GM06990 (cell line): Measurements from ENCODE around the gene LIN28A.
"Not testable (repeated sequence)": the region's sequence is repeated elsewhere in the genome, so short reads cannot be mapped to it uniquely, and the experiment has no call there.

Source experiments
- DNase-seq: peaks from one replicate; pipeline ENCODE4 v3.0.0-alpha.2; 2011; ENCODE audit not compliant: insufficient read length; ENCODE audit errors: extremely low read depth
- H3K27me3 ChIP-seq: replicated peaks from 2 replicates; pipeline ENCODE4 v1.6.0; 2011; ENCODE audit warnings: low read length; ENCODE audit not compliant: control insufficient read depth, insufficient read depth
- H3K36me3 ChIP-seq: 2 replicates; pipeline ENCODE4 v1.5.1; 2011; ENCODE audit warnings: low read length; ENCODE audit not compliant: control insufficient read depth, insufficient read depth
- H3K4me3 ChIP-seq: replicated peaks from 2 replicates; pipeline ENCODE4 v1.5.1; 2011; ENCODE audit warnings: low read depth, mild to moderate bottlenecking, control low read depth, low read length
- CTCF ChIP-seq: IDR thresholded peaks from 2 replicates; pipeline ENCODE4 v1.5.1; 2011; ENCODE audit warnings: low read length, control low read depth, mild to moderate bottlenecking, inconsistent platforms; ENCODE audit not compliant: insufficient read depth, poor library complexity, severe bottlenecking

Gene LIN28A

GRCh38 chr1:26367441-26367840, 43.2 kb upstream of the LIN28A start:
- TF ChIP-seq CTCF: no peak
- no peak for DNase-seq
- Histone ChIP-seq H3K36me3 (no peaks in the 10 kb centered on the region), H3K4me3 (no peak overlapping the region), H3K27me3 (peaks cover 2% of the 10 kb centered on the region)

DNA sequence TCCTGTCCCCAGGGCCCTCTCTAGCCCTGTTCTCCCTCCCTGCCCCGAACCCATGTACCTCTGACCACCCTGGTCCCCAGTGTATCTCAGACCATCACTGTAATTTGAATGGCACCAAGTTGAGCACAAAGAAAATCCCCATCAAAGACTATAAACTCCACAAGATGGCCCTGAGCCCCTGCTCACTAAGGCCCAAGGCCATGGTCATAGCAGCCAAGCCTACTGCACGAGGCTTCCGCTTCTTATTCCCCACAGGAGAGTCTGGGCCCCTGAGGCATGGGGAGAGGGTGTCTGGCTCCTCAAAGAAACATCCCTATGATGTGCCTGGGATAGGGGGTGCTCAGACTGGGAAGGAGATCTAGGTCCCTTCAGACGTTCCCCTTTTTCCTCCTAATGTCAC, 42.6 kb upstream of the LIN28A start:
- Histone ChIP-seq H3K27me3 (peaks cover 2% of the 10 kb centered on the region), H3K4me3 (no peak overlapping the region), H3K36me3 (no peaks in the 10 kb centered on the region)
- DNase-seq: no peak
- TF ChIP-seq CTCF: no peak

- Histone ChIP-seq H3K4me3 (no peak overlapping the region), H3K36me3 (no peaks in the 10 kb centered on the region), H3K27me3 (peaks cover 2% of the 10 kb centered on the region)
- no peak for DNase-seq
- TF ChIP-seq CTCF: no peak
Measured at GRCh38 chr1:26368486-26368885, 42.1 kb upstream of the LIN28A start.

GRCh38 chr1:26370591-26371382, 39.8 kb upstream of the LIN28A start:
- Histone ChIP-seq H3K36me3 (no peaks in the 10 kb centered on the region), H3K27me3 (no peaks in the 10 kb centered on the region; the same call in 1 of the 2 replicates), H3K4me3 (no peak overlapping the region)
- TF ChIP-seq CTCF: no peak
- DNase-seq: no peak

DNA sequence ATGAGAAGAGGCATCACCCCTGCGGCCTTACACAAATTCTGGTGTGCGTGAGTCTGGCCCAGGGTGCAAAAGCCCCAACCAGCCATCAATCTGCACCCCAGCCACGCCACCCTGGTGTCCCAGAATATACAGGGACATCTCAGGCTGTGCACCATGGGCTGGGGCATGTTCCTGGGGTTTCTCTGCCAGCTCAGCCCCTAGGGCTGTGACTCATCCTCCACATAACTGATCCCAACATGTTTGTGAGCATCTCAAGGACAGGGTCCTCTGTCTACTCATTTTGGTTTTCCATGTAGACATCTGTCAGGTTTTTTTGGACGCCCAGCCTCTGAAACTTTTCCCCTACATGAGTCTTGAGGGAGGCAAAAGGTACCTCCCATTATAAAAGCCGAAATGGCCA, 38.6 kb upstream of the LIN28A start:
- no peak overlapping the region for H3K4me3 ChIP-seq
- DNase-seq: no peak

GRCh38 chr1:26372611-26373010, 38.0 kb upstream of the LIN28A start, which contains the start of gene ZNF683:
Gene ZNF683, minus strand, starts transcription at chr1:26372750. Its CDS starts 4,179 bp downstream, at chr1:26368571.
- H3K4me3 ChIP-seq, DNase-seq, H3K36me3 ChIP-seq, H3K27me3 ChIP-seq: not testable (repeated sequence)

More for the DNA sequence above, 38.6 kb upstream of the LIN28A start:
- H3K27me3 ChIP-seq: no peaks in the 10 kb centered on the region; the same call in 1 of the 2 replicates
- TF ChIP-seq CTCF: no peak
- H3K36me3 ChIP-seq: no peaks in the 10 kb centered on the region
